GM10266 (cell line): ENCODE measurements around the gene LAMA4.

Source experiments
- DNase-seq: peaks from one replicate; pipeline ENCODE4 v3.0.0; 2012; ENCODE audit errors: extremely low spot score
- CTCF ChIP-seq: IDR thresholded peaks from 2 replicates; pipeline ENCODE4 v1.5.1; 2012; ENCODE audit warnings: mild to moderate bottlenecking, low read depth; ENCODE audit not compliant: control insufficient read depth, insufficient read depth; ENCODE audit errors: missing control alignments

Gene LAMA4

DNA sequence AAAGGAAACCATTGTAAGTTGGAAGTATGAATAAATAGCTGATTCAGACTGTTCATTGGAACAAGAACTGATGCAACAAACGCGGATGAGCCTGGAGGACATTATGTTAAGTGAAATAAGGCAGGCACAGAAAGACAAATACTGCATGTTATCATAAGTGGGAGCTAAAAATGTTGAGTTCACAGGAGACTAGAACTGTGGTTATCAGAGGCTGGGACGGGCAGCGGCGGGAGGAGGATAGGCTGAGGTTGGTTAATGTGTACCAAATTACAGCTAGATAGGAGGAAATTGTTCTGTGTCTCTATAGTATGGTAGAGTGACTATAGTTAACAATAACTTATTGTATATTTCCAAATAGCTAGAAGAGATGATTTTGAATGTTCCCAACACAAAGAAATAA, 126.2 kb downstream of the LAMA4 start:
- no peak for DNase-seq
- TF ChIP-seq CTCF = no peak

DNA sequence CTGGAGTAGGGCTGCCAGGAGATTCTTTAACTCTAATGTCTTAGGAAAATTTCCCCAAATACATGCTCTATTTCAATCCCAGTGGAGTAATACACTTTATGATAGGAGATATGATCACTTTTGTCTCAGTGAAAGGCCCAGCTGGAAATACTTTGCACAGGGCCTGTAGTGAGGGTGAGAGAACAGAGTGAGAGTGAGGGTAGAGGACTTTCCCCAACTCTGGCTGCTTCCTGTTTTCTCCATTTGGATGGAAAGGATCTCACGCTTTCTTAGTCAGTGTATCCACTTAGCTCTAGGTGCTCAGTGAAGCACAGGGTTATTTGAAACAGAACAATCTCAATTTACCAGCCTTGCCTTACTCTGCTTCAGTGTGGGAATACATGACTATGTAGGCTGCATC, 130.4 kb downstream of the LAMA4 start:
- DNase-seq = no peak
- no peak for TF ChIP-seq CTCF

- TF ChIP-seq CTCF = no peak
- DNase-seq = no peak
Measured at GRCh38 chr6:112122756-112123155, 131.6 kb downstream of the LAMA4 start.

GRCh38 chr6:112118034-112118433, 136.3 kb downstream of the LAMA4 start:
- TF ChIP-seq CTCF = no peak
- DNase-seq = no peak

DNA sequence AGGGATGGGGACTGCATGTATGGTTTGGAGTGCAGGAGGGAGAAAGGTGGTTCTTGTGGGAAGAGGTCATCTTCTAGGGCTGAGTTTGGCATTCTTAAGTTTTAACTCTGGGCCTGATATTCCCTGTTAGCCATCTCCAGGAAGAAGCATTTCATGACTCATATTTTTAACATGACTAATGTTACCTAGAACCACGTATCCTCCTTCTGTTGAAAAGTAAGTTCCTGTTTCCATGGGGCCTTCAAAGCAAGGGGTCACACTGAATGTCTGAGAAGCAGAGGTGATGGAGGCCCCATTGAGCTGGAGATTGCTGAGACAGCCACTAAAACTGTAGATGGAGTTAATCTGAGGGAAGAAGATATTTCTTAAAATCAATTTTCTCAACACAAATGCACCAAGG, 136.8 kb downstream of the LAMA4 start:
- no peak for DNase-seq
- no peak for TF ChIP-seq CTCF

DNA sequence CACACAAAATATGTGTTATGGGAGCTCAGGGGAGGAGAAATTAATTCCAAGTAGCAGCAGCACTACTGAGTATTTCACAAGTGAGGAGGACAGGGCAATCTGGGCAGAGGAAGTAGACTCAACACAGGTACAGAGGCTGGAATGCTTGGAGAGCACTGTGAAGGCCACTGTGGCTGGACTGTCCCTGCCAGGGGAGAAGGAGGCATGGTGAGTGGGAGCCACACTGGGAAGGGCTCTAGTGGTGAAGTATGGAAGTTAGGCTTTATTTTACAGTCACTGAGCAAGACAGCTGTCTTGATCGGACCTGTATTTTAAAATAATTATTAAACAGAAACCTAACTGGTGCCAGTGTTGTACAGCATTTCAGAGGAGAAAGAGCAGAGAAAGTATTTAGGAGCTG, 138.1 kb downstream of the LAMA4 start:
- no peak for TF ChIP-seq CTCF

DNA sequence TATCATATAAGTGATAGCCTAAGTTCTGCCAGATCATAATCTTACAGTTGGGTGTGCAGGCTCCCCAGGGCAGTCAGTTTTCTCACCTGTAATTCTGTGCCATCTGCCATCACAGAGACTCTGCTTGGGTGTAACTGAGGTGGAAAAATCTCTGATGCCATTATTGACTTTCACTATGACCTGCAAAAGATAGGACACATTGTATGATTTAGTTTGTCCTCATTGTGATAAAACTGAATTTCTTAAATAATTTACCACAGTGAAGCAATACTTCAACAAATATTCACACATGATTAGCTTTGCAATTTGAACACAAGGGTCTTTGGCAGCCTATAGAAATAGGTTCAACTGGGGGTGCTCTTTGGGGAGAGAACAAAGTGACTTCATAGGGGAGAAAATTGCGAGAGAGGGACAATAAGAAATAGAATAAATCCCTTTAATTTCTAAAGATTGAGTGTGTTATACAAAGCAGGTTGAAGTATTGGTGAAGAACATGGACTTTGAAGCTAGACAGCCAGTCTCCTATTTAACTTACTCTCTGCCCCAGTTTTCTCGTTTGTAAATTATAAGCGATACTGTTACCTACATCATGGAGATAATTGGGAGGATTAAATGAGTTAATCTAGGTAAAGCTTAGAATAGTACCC, 139.7 kb downstream of the LAMA4 start:
- no peak for DNase-seq
- TF ChIP-seq CTCF = no peak

More for the DNA sequence above, 138.1 kb downstream of the LAMA4 start:
- DNase-seq = no peak
